HG02852 (cell line): ENCODE results near the gene NEK11.
A peak's percentile ranks its signal among the peaks of the same experiment; 100 is the strongest.
"Not testable (repeated sequence)": the region's sequence is repeated elsewhere in the genome, so short reads cannot be mapped to it uniquely, and the experiment has no call there.

Experiments
- ATAC-seq: cut with Tn5 transposase; IDR thresholded peaks from one replicate; pipeline ENCODE4 v1.9.1; 2021; ENCODE audit warnings: mild to moderate bottlenecking, moderate library complexity; ENCODE audit not compliant: unreplicated experiment

Gene NEK11

GRCh38 chr3:131353986-131354385 lies 327.3 kb downstream of the NEK11 start:
- no peak for ATAC-seq

GRCh38 chr3:131356006-131356595 lies 329.4 kb downstream of the NEK11 start:
- ATAC-seq, result no peak

GRCh38 chr3:131357275-131357674 lies 330.6 kb downstream of the NEK11 start:
- ATAC-seq, result no peak

- ATAC-seq, result no peak
These were observed 333.6 kb downstream of the NEK11 start for GRCh38 chr3:131360191-131360755.

- ATAC-seq, result not testable (repeated sequence)
These were observed 334.4 kb downstream of the NEK11 start for GRCh38 chr3:131361066-131361463.

- peak; percentile 82 for ATAC-seq
These were observed 335.1 kb downstream of the NEK11 start for GRCh38 chr3:131361464-131362421.

GRCh38 chr3:131363275-131363674 lies 336.6 kb downstream of the NEK11 start:
- no peak for ATAC-seq

- ATAC-seq, result no peak
These were observed 344.4 kb downstream of the NEK11 start for GRCh38 chr3:131370935-131371687.

GRCh38 chr3:131371688-131372066 lies 345.0 kb downstream of the NEK11 start:
- no peak for ATAC-seq

GRCh38 chr3:131374741-131375140 lies 348.1 kb downstream of the NEK11 start:
- ATAC-seq, result no peak

GRCh38 chr3:131380821-131381444 lies 354.3 kb downstream of the NEK11 start:
- peak; percentile 22 for ATAC-seq

GRCh38 chr3:131381445-131382291 lies 355.0 kb downstream of the NEK11 start, which contains the start of gene NUDT16:
Gene NUDT16, plus strand, starts transcription at chr3:131381774. Its CDS starts 31 bp downstream, at chr3:131381805.
- ATAC-seq, result peak; percentile 98

- ATAC-seq, result no peak
These were observed 359.9 kb downstream of the NEK11 start for GRCh38 chr3:131386429-131387165.

GRCh38 chr3:131387796-131388489 lies 361.3 kb downstream of the NEK11 start:
- no peak for ATAC-seq

GRCh38 chr3:131388490-131388799 lies 361.8 kb downstream of the NEK11 start:
- no peak for ATAC-seq

- ATAC-seq, result no peak
These were observed 363.7 kb downstream of the NEK11 start for GRCh38 chr3:131390331-131390730.

GRCh38 chr3:131393051-131393450 lies 366.4 kb downstream of the NEK11 start:
- no peak for ATAC-seq

GRCh38 chr3:131393868-131394267 lies 367.2 kb downstream of the NEK11 start:
- no peak for ATAC-seq

- no peak for ATAC-seq
These were observed 367.7 kb downstream of the NEK11 start for GRCh38 chr3:131394400-131394799.
